HepG2 (cell line): ENCODE measurements around the gene FGD3. TPM values are rescaled to one million over a fixed set of nuclear protein-coding genes. Genes with fewer than 3 reads are reported as not detected.
A peak's percentile ranks its signal among the peaks of the same experiment; 100 is the strongest.

Source experiments
- ATAC-seq: fragments of 200-7000 bp; cut with Tn5 transposase; 3 replicates; pipeline ENCODE4 v1.9.1; 2020; ENCODE audit warnings: mild to moderate bottlenecking, moderate library complexity
- BruUV-seq: library from RNA; stranded (reverse); fragments of 400-500 nt; replicated peaks from 2 replicates; lab custom pipeline; 2021; lab: Mats Ljungman, UMichigan
- CTCF ChIA-PET: fragments of 300-600 bp; formaldehyde crosslinking; extraction: SDS; loops from one replicate; lab custom pipeline; 2021; ENCODE audit warnings: low total read pairs, inconsistent platforms, low intra/inter-chr PET ratio; lab: Yijun Ruan, JAX
- POLR2A ChIA-PET: fragments of 350-600 bp; sonication (Branson Sonifier 250); formaldehyde crosslinking; loops from one replicate; lab custom pipeline; 2020; ENCODE audit warnings: antibody characterized with exemption, inconsistent platforms; lab: Yijun Ruan, JAX
- DNase-seq: peaks from one replicate; pipeline ENCODE4 v3.0.0-alpha.2; 2015; ENCODE audit warnings: low spot score
- FAIRE-seq: peaks from 3 replicates; lab custom pipeline; 2011; peaks lifted over from hg19 to GRCh38; lab: Jason Lieb, UNC
- H2AFZ ChIP-seq: one replicate; pipeline ENCODE4 v1.6.1; 2011; ENCODE audit warnings: low read length, inconsistent platforms
- H3K27ac ChIP-seq: fragments of 300-600 bp; 3 replicates; pipeline ENCODE4 v1.8.0; 2011; ENCODE audit warnings: mixed run types, mild to moderate bottlenecking, mixed read lengths, low read length, inconsistent platforms; ENCODE audit not compliant: insufficient read depth; ENCODE audit errors: extremely low read length
- H3K27me3 ChIP-seq, 2 experiments: fragments of 200-600 bp in 1 of 2; 2 replicates in 1 of 2; 3 replicates in 1 of 2; pipeline versions ENCODE4 v1.6.0 to v1.8.0; 2011; ENCODE audit warnings: low read length in 2 of 2, mild to moderate bottlenecking in 2 of 2, moderate library complexity in 2 of 2, inconsistent platforms in 1 of 2; ENCODE audit not compliant: insufficient read depth in 2 of 2, control insufficient read depth in 1 of 2
- H3K36me3 ChIP-seq, 2 experiments: fragments of 200-600 bp in 1 of 2; replicated peaks in 1 of 2; 2 replicates in 1 of 2; 3 replicates in 1 of 2; pipeline versions ENCODE4 v1.5.1 to v1.8.0; 2011; ENCODE audit warnings: low read length in 2 of 2, inconsistent platforms in 1 of 2; ENCODE audit not compliant: insufficient read depth in 2 of 2, control insufficient read depth in 1 of 2
- H3K4me1 ChIP-seq: 2 replicates; pipeline ENCODE4 v1.5.1; 2012; ENCODE audit warnings: low read length, inconsistent platforms; ENCODE audit not compliant: insufficient read depth
- H3K4me2 ChIP-seq: 2 replicates; pipeline ENCODE4 v1.6.0; 2011; ENCODE audit warnings: low read depth, low read length, inconsistent platforms
- H3K4me3 ChIP-seq, 3 experiments: fragments of 200-600 bp in 1 of 3; sonication (generic), shearing (Covaris generic) in 1 of 3; replicated peaks in 1 of 3; 2 replicates each; pipeline ENCODE4 v1.5.1; 2011 to 2016; ENCODE audit warnings: low read length in 3 of 3, inconsistent platforms in 2 of 3, low read depth in 2 of 3, mild to moderate bottlenecking in 2 of 3, control low read depth in 1 of 3, mixed read lengths in 1 of 3; ENCODE audit not compliant: insufficient read depth in 1 of 3
- H3K79me2 ChIP-seq: one replicate; pipeline ENCODE4 v1.6.1; 2011; ENCODE audit warnings: low read length, inconsistent platforms; ENCODE audit not compliant: insufficient read depth
- H3K9ac ChIP-seq: 2 replicates; pipeline ENCODE4 v1.6.0; 2011; ENCODE audit warnings: mild to moderate bottlenecking, low read depth, low read length, inconsistent platforms; ENCODE audit not compliant: insufficient read depth
- H3K9me3 ChIP-seq: 2 replicates; pipeline ENCODE4 v1.5.1; 2012; ENCODE audit warnings: mild to moderate bottlenecking, low read length
- H4K20me1 ChIP-seq: 2 replicates; pipeline ENCODE4 v1.6.0; 2011; ENCODE audit warnings: inconsistent platforms, mild to moderate bottlenecking, low read length, moderate library complexity; ENCODE audit not compliant: insufficient read depth
- BCL6 ChIP-seq: IDR thresholded peaks from 2 replicates; pipeline ENCODE4 v1.6.1; 2016; ENCODE audit warnings: missing genetic modification reagents, missing compliant biosample characterization
- CAMTA2 ChIP-seq: sonication (generic); formaldehyde crosslinking; IDR thresholded peaks from 2 replicates; pipeline ENCODE4 v1.4.0; 2020; ENCODE audit warnings: mild to moderate bottlenecking, missing genetic modification reagents, borderline replicate concordance
- ETV5 ChIP-seq: IDR thresholded peaks from 2 replicates; pipeline ENCODE4 v1.6.1; 2018; ENCODE audit warnings: missing biosample characterization, missing genetic modification reagents, inconsistent platforms, borderline replicate concordance
- FLYWCH1 ChIP-seq: sonication (generic); formaldehyde crosslinking; IDR thresholded peaks from 2 replicates; pipeline ENCODE4 v1.8.1; 2023; ENCODE audit warnings: mild to moderate bottlenecking, missing genetic modification reagents
- FOXP1 ChIP-seq, 2 experiments: fragments of 450-650 bp in 1 of 2; IDR thresholded peaks; 2 replicates each; pipeline ENCODE4 v1.6.1; 2017 to 2018; ENCODE audit warnings: antibody characterized with exemption in 1 of 2
- MED13 ChIP-seq: sonication (generic); formaldehyde crosslinking; IDR thresholded peaks from 2 replicates; pipeline ENCODE4 v1.5.0; 2020; ENCODE audit warnings: missing genetic modification reagents
- ZNF556 ChIP-seq: sonication (generic); formaldehyde crosslinking; IDR thresholded peaks from 2 replicates; pipeline ENCODE4 v1.4.0; 2020; ENCODE audit warnings: mild to moderate bottlenecking, missing genetic modification reagents, borderline replicate concordance
- ZNF816 ChIP-seq: sonication (generic); formaldehyde crosslinking; IDR thresholded peaks from 2 replicates; pipeline ENCODE4 v1.8.0; 2022; ENCODE audit warnings: missing genetic modification reagents, mild to moderate bottlenecking, borderline replicate concordance
- WGBS: methylation state at CpG from one replicate; pipeline ENCODE4 v1.1.6; 2017; ENCODE audit warnings: low lambda C conversion rate; 5-methylcytosine and 5-hydroxymethylcytosine counted together
- in situ Hi-C: cut with HindIII; loops from 2 replicates; pipeline ENCODE4 v1.10.0; 2017; ENCODE audit warnings: low pct_unique_long_range_greater_than_20kb; ENCODE audit not compliant: extremely low pct_ligation_motif_present
- intact Hi-C: fragments of 100-400 bp; cut with micrococcal nuclease; formaldehyde crosslinking; loops from one replicate; pipeline ENCODE4 v1.10.0; 2022; ENCODE audit not compliant: unreplicated experiment
- polyA plus RNA-seq, 8 experiments: library from polyadenylated mRNA; depleted of rRNA in 3 of 8; stranded (reverse) in 7 of 8; unstranded in 1 of 8; fragments of >200 nt; fragmentation: Illumina TruSeq in 4 of 8; extraction: Trizol in 4 of 8; gene quantifications; 2 replicates each; pipeline versions ENCODE4 v1.2.1 to v1.2.3, GENCODE V29; 2011 to 2016; ENCODE audit warnings: low read depth in 4 of 8, missing spikeins in 1 of 8, mixed read lengths in 1 of 8; ENCODE audit not compliant: insufficient read depth in 1 of 8
- total RNA-seq, 5 experiments: library from RNA; depleted of rRNA; stranded (reverse); fragments of >200 nt; fragmentation: Illumina TruSeq; extraction: Trizol; gene quantifications; 2 replicates each; pipeline ENCODE4 v1.2.3, GENCODE V29; 2016; ENCODE audit warnings: low read depth in 1 of 5
- TF ChIP-seq, protein P1 (sequence below): sonication (generic); formaldehyde crosslinking; IDR thresholded peaks from 2 replicates; pipeline ENCODE4 v1.5.1; 2020; ENCODE audit warnings: mild to moderate bottlenecking, missing genetic modification reagents, moderate library complexity

FGD3 gene
- total and polyA plus RNA-seq, 2 of the 13 experiments (the other 11 are each of a cell fraction or from before 2014, with no cell fraction given) = 0.53 to 1.1 TPM

- no peak for TF ChIP-seq ZNF816
- TF ChIP-seq, protein P1, sequence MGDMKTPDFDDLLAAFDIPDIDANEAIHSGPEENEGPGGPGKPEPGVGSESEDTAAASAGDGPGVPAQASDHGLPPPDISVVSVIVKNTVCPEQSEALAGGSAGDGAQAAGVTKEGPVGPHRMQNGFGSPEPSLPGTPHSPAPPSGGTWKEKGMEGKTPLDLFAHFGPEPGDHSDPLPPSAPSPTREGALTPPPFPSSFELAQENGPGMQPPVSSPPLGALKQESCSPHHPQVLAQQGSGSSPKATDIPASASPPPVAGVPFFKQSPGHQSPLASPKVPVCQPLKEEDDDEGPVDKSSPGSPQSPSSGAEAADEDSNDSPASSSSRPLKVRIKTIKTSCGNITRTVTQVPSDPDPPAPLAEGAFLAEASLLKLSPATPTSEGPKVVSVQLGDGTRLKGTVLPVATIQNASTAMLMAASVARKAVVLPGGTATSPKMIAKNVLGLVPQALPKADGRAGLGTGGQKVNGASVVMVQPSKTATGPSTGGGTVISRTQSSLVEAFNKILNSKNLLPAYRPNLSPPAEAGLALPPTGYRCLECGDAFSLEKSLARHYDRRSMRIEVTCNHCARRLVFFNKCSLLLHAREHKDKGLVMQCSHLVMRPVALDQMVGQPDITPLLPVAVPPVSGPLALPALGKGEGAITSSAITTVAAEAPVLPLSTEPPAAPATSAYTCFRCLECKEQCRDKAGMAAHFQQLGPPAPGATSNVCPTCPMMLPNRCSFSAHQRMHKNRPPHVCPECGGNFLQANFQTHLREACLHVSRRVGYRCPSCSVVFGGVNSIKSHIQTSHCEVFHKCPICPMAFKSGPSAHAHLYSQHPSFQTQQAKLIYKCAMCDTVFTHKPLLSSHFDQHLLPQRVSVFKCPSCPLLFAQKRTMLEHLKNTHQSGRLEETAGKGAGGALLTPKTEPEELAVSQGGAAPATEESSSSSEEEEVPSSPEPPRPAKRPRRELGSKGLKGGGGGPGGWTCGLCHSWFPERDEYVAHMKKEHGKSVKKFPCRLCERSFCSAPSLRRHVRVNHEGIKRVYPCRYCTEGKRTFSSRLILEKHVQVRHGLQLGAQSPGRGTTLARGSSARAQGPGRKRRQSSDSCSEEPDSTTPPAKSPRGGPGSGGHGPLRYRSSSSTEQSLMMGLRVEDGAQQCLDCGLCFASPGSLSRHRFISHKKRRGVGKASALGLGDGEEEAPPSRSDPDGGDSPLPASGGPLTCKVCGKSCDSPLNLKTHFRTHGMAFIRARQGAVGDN (CRISPR knock-in tag) = peak; percentile 33
- no TSS peak for BruUV-seq
- H3K27ac ChIP-seq = no peak overlapping the region
- peaks cover 3 to 31% of the 10 kb centered on the region in 2 experiments; a peak in 3 of 5 replicates for H3K27me3 ChIP-seq
- H3K9me3 ChIP-seq = no peaks in the 10 kb centered on the region
- in situ Hi-C loops = no loop called here
- H3K36me3 ChIP-seq = no peaks in the 10 kb centered on the region
- peak overlapping the region in 1 of 3 experiments; percentile 30; a peak in 1 of 6 replicates for H3K4me3 ChIP-seq
- DNase-seq (no peak), FAIRE-seq (no peak), ATAC-seq (peak; percentile 77)
- intact Hi-C loops = no loop called here
- H4K20me1 ChIP-seq = no peaks in the 10 kb centered on the region
- ChIA-PET POLR2A (no interaction called here), CTCF (no interaction called here)
- no peaks in the 10 kb centered on the region for H3K79me2 ChIP-seq
- H3K4me1 ChIP-seq = peaks cover 41% of the 10 kb centered on the region
- no peak overlapping the region for H2AFZ ChIP-seq
- WGBS = 0% methylated on average over 4 of the region's 4 CpGs
- H3K4me2 ChIP-seq = peak overlapping the region; percentile 40
- no peak overlapping the region for H3K9ac ChIP-seq
Observed at GRCh38 chr9:93049491-93049890, 102.2 kb downstream of the FGD3 start.

- no peak overlapping the region for H3K27ac ChIP-seq
- no peaks in the 10 kb centered on the region for H3K79me2 ChIP-seq
- 58% methylated on average over 4 of the region's 4 CpGs for WGBS
- no peak for ATAC-seq
- in situ Hi-C loops (no loop called here), intact Hi-C loops (no loop called here)
- no peak for DNase-seq
- no peaks in the 10 kb centered on the region for H3K9me3 ChIP-seq
- no peak overlapping the region for H3K9ac ChIP-seq
- no peak for FAIRE-seq
- no TSS peak for BruUV-seq
- H3K4me1 ChIP-seq = peaks cover 46% of the 10 kb centered on the region
- H3K4me3 ChIP-seq = no peak overlapping the region
- H3K36me3 ChIP-seq = no peaks in the 10 kb centered on the region
- H4K20me1 ChIP-seq = no peaks in the 10 kb centered on the region
- H2AFZ ChIP-seq = no peak overlapping the region
- TF ChIP-seq CAMTA2 (CRISPR knock-in tag) (no peak), ZNF556 (CRISPR knock-in tag) (no peak), FOXP1 (IDR thresholded peaks at IDR 0.05) (no peak), FOXP1 (CRISPR knock-in tag; IDR thresholded peaks at IDR 0.05) (no peak), FLYWCH1 (CRISPR knock-in tag) (no peak), ETV5 (no peak), BCL6 (CRISPR knock-in tag) (no peak), MED13 (no peak)
- TF ChIP-seq, all 625 proteins: peak for 0
- CTCF ChIA-PET = no interaction called here
- H3K27me3 ChIP-seq = peaks cover 3 to 36% of the 10 kb centered on the region in 2 experiments; a peak in 3 of 5 replicates
- H3K4me2 ChIP-seq = no peak overlapping the region
- POLR2A ChIA-PET = no interaction called here
Observed at GRCh38 chr9:93050231-93050630, 102.9 kb downstream of the FGD3 start.
